GM12874 (cell line): ENCODE measurements around the gene NRL.

Experiments used
- CTCF ChIP-seq: IDR thresholded peaks from 2 replicates; pipeline ENCODE4 v1.5.1; 2011; ENCODE audit warnings: low read depth, mild to moderate bottlenecking, control low read depth, low read length, moderate library complexity; ENCODE audit not compliant: insufficient read depth

The NRL gene

GRCh38 chr14:24141097-24141880 lies 26.5 kb upstream of the NRL start, which contains the start of gene EMC9:
EMC9 (minus strand) TSS chr14:24141591; CDS start chr14:24141304, 287 bp downstream.
- TF ChIP-seq CTCF = peak; percentile 33; the same call in 1 of the 2 replicates

- TF ChIP-seq CTCF = no peak
These were observed 24.7 kb upstream of the NRL start for GRCh38 chr14:24139272-24139934.

- no peak for TF ChIP-seq CTCF
These were observed 23.9 kb upstream of the NRL start for GRCh38 chr14:24138396-24139271.

GRCh38 chr14:24137529-24138395 lies 23.0 kb upstream of the NRL start:
- TF ChIP-seq CTCF = no peak

- TF ChIP-seq CTCF = no peak
These were observed 22.2 kb upstream of the NRL start for GRCh38 chr14:24136684-24137528.
